NCI-H2081 treated with DMSO at 0.1 percent for 48 hours (cell line): ENCODE measurements around the gene DNPH1.

ENCODE experiments used
- DNase-seq: peaks from one replicate; lab custom pipeline; 2025; lab: John Stamatoyannopoulos, UW

The DNPH1 gene

DNA sequence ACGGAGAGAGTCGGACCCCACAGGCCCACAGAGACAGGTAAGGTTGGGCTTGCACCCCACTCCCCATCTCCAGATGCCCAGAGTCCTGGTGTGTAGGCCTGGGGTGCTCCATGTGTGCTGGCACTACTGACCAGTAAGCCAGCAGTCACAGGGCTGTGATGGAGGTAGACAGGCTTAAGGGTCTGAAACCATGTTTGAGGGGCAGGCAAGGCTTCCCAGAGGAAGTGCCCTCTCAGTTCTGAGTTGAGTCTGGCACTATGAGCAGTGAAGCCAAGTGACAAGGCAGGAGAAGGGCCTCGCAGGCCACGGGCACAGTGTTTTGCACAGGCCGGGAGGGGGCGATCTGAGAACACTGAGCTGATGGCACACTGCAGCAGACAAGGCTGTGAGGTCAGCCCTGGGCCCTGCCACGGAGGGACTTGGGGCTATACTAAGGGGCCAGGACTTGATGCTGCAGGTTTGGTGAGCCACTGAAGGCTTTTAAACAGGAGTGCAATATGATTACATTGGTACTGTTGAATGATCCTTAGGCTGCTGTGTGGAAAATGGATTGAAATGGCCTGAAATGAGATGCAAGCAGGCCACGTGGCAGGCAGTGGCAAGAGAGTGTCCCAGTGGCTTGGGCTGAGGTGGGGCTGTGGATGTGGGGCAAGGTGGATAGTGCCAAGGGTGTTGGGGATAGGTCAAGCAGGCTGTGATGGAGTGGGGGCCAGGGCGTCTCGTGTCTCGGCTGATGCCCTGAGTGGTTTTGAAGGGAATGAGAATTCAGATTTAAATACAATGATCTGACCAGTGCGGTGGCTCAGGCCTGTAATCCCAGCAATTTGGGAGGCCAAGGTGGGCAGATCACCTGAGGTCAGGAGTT, 34.3 kb upstream of the DNPH1 start:
- DNase-seq, result no peak

DNA sequence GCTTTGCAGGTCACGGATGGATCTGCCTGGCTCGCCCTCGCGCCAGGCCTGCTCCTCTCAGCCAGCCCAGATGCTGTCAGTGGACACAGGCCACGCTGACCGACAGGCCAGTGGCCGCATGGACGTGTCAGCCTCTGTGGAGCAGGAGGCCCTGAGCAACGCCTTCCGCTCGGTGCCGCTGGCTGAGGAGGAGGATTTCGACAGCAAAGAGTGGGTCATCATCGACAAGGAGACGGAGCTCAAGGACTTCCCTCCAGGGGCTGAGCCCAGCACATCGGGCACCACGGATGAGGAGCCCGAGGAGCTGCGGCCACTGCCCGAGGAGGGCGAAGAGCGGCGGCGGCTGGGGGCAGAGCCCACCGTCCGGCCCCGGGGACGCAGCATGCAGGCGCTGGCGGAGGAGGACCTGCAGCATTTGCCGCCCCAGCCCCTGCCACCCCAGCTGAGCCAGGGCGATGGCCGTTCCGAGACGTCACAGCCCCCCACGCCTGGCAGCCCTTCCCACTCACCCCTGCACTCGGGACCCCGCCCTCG, 33.6 kb upstream of the DNPH1 start:
- no peak for DNase-seq

- DNase-seq, result no peak
Observed at GRCh38 chr6:43262000-43262779, 32.9 kb upstream of the DNPH1 start.

GRCh38 chr6:43261198-43261597, 31.9 kb upstream of the DNPH1 start:
- no peak for DNase-seq

- DNase-seq, result no peak
Observed at GRCh38 chr6:43260791-43261190, 31.5 kb upstream of the DNPH1 start.

- DNase-seq, result no peak
Observed at GRCh38 chr6:43258807-43259686, 29.8 kb upstream of the DNPH1 start.

- DNase-seq, result no peak
Observed at GRCh38 chr6:43258180-43258579, 28.9 kb upstream of the DNPH1 start.

- DNase-seq, result no peak
Observed at GRCh38 chr6:43257367-43258145, 28.3 kb upstream of the DNPH1 start.

GRCh38 chr6:43256670-43257366, 27.5 kb upstream of the DNPH1 start:
- DNase-seq, result no peak

GRCh38 chr6:43255408-43256054, 26.2 kb upstream of the DNPH1 start:
- no peak for DNase-seq

DNA sequence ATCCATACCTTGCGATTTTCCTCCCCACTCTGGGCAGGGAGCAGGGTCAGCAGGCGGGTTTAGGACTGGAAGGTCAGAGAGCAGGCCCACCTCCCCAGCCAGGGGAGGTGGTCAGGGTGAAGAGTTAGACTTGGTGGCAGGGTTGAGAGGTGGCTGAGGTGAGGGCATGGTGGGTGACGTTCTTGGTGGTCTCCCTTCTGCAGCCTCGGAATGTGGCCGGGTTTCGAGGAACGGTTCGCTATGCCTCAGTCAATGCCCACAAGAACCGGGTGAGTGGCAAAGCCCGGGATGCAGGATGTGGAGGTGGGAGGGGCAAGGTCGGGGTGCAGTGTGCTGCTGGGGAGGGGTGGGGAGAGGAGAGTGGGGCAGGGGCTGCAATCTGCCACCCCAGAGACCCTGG, 25.6 kb upstream of the DNPH1 start:
- DNase-seq, result no peak

DNA sequence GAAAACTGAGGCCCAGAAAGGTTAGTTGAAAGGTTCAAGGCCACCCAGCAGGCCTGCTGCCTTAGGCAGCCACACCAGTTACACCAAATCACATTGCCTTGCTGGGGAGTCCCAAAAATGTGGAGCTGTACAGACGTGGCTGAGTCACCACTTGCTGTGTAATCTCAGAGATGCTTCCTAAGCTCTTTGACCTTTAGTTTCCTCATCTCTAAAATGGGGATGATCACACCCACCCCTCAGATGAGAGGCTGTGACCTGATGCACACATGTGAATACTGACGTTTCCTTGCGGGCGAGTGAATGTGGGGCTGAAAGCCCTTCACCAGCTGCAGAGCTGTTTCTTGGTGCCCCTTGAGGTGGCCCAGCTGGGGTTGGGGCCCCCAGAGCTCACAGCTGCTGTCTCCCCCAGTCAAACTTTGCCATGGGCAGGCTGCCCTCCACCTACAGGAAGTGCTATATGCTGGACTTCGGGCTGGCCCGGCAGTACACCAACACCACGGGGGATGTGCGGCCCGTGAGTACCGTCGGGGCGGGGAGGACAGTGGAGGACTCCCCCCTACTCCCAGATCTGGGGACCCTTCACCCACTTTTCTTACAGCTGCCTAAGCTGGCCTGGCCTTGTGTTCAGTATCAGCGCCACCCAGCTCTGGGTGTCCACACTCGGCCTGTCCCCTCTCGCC, 25.0 kb upstream of the DNPH1 start:
- no peak for DNase-seq

DNA sequence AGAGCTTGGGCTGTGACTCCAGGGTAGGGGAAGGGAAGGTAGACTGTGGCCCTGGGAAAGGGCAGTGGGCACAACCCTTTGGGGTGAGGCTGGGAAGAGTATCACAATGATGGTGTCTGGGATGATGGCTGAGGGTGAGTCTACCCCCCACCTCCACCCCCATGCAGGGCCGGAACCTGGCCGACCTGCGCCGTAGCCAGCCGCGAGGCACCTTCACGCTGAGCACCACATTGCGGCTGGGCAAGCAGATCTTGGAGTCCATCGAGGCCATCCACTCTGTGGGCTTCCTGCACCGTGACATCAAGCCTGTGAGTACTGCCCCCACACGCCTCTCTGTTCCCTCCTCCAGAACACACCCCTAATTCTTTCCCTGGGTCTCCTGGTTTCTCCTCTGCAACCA, 24.1 kb upstream of the DNPH1 start:
- no peak for DNase-seq

DNA sequence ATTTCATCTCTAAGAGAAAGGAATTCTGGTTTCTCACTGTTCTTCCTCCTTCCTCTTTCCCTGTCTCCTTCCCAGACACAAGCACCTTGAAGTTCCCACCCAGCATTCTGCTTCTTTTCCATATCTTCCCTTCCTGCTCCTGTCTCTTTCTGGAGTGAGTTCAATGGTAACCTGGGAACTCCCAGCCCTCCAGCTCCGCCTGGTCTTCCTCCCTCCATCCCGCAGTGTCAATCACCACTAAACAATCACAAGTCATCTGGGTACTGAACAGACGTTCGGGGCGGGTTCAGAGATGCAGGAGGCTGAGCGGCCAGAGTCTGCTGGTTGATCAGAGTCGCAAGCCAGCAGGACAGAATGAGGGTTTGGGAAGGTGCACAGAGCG, 21.7 kb upstream of the DNPH1 start:
- DNase-seq, result no peak

DNA sequence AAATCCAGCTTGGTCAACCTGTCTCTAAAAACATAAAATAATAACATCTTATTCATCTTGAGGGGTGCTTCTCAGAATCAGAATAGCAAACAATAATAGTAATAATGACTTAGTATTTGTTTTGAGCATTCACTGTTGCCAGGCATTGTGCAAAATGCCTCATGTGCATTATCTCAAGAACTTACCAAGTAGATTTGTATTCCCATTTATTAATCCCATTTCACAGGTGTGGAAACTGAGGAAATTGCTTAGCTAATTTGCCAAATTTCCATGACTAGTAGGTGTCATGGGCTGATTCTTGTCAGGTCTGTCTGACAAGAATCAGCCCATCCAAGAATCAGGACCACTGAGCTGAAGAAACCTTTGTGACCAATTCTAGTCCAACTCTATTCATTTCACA, 19.5 kb upstream of the DNPH1 start:
- no peak for DNase-seq

- no peak for DNase-seq
Observed at GRCh38 chr6:43248101-43248500, 18.8 kb upstream of the DNPH1 start.

- DNase-seq, result peak; percentile 38
Observed at GRCh38 chr6:43247114-43247999, 18.1 kb upstream of the DNPH1 start.

GRCh38 chr6:43246301-43247113, 17.2 kb upstream of the DNPH1 start:
- DNase-seq, result no peak
